Measurements from ENCODE around the gene KATNB1.
"Not testable (repeated sequence)": the region's sequence is repeated elsewhere in the genome, so short reads cannot be mapped to it uniquely, and the experiment has no call there.

KATNB1 gene

GRCh38 chr16:57726433-57726947 lies 9.1 kb upstream of the KATNB1 start:
- H3K4me1 ChIP-seq (ENCODE audit: control insufficient read depth in 1 of 2, insufficient read depth in 1 of 2, low read depth in 1 of 2, low read length in 1 of 2) = no peaks in the 10 kb centered on the region
- no peaks in the 10 kb centered on the region for H3K27me3 ChIP-seq
- no peaks in the 10 kb centered on the region for H3K36me3 ChIP-seq
- H3K27ac ChIP-seq = no peak overlapping the region
- no peaks in the 10 kb centered on the region for H3K9me3 ChIP-seq
- no peak for TF ChIP-seq CTCF (IDR thresholded peaks at IDR 0.05)
- no peak overlapping the region for H3K4me3 ChIP-seq (ENCODE audit: low read depth in 1 of 2, low read length in 1 of 2)

- H3K27ac ChIP-seq = no peak overlapping the region
These were observed 8.0 kb upstream of the KATNB1 start for GRCh38 chr16:57727610-57728009.

GRCh38 chr16:57728336-57729181 lies 7.0 kb upstream of the KATNB1 start:
- H3K4me1 ChIP-seq (ENCODE audit: control insufficient read depth in 1 of 2, insufficient read depth in 1 of 2, low read depth in 1 of 2, low read length in 1 of 2) = no peaks in the 10 kb centered on the region
- H3K27ac ChIP-seq = no peak overlapping the region
- no peak overlapping the region for H3K4me3 ChIP-seq (ENCODE audit: low read depth in 1 of 2, low read length in 1 of 2)
- no peaks in the 10 kb centered on the region for H3K27me3 ChIP-seq
- H3K9me3 ChIP-seq = no peaks in the 10 kb centered on the region
- no peak for TF ChIP-seq CTCF (IDR thresholded peaks at IDR 0.05)
- H3K36me3 ChIP-seq = no peaks in the 10 kb centered on the region

More at GRCh38 chr16:57727610-57728009, 8.0 kb upstream of the KATNB1 start:
- no peaks in the 10 kb centered on the region for H3K9me3 ChIP-seq
- H3K4me1 ChIP-seq (ENCODE audit: control insufficient read depth in 1 of 2, insufficient read depth in 1 of 2, low read depth in 1 of 2, low read length in 1 of 2) = no peaks in the 10 kb centered on the region
- no peaks in the 10 kb centered on the region for H3K27me3 ChIP-seq
- TF ChIP-seq CTCF (IDR thresholded peaks at IDR 0.05) = no peak
- no peaks in the 10 kb centered on the region for H3K36me3 ChIP-seq
- H3K4me3 ChIP-seq (ENCODE audit: low read depth in 1 of 2, low read length in 1 of 2) = no peak overlapping the region

- H3K4me1 ChIP-seq (ENCODE audit: control insufficient read depth in 1 of 2, insufficient read depth in 1 of 2, low read depth in 1 of 2, low read length in 1 of 2) = no peaks in the 10 kb centered on the region
- H3K9me3 ChIP-seq = no peaks in the 10 kb centered on the region
- no peaks in the 10 kb centered on the region for H3K36me3 ChIP-seq
- no peak for TF ChIP-seq CTCF (IDR thresholded peaks at IDR 0.05)
- H3K27ac ChIP-seq = no peak overlapping the region
- H3K27me3 ChIP-seq = no peaks in the 10 kb centered on the region
- H3K4me3 ChIP-seq (ENCODE audit: low read depth in 1 of 2, low read length in 1 of 2) = no peak overlapping the region
These were observed 6.4 kb upstream of the KATNB1 start for GRCh38 chr16:57729182-57729484.

- not testable (repeated sequence) for H3K9me3 ChIP-seq; H3K27ac ChIP-seq; H3K27me3 ChIP-seq; H3K4me3 ChIP-seq (ENCODE audit: low read depth in 1 of 2, low read length in 1 of 2); H3K36me3 ChIP-seq; H3K4me1 ChIP-seq (ENCODE audit: control insufficient read depth in 1 of 2, insufficient read depth in 1 of 2, low read depth in 1 of 2, low read length in 1 of 2)
These were observed 5.7 kb upstream of the KATNB1 start for GRCh38 chr16:57729852-57730251.
